Endodermal cell (in vitro differentiated cells): ENCODE results near the gene PRKAR2B. TPM values are rescaled to one million over a fixed set of nuclear protein-coding genes. Genes with fewer than 3 reads are reported as not detected.

Source experiments
- DNase-seq: peaks from one replicate; pipeline ENCODE4 v3.0.0-alpha.2; 2017
- H3K27ac ChIP-seq: 2 replicates; pipeline ENCODE4 v1.5.1; 2013; ENCODE audit warnings: mild to moderate bottlenecking, low read depth, low read length, moderate library complexity
- H3K27me3 ChIP-seq: 2 replicates; pipeline ENCODE4 v1.6.1; 2013; ENCODE audit warnings: mild to moderate bottlenecking, low read length, moderate library complexity; ENCODE audit not compliant: insufficient read depth, control insufficient read depth, poor library complexity, severe bottlenecking
- H3K36me3 ChIP-seq: 2 replicates; pipeline ENCODE4 v1.7.0; 2013; ENCODE audit warnings: mild to moderate bottlenecking, low read length, moderate library complexity; ENCODE audit not compliant: control insufficient read depth, insufficient read depth
- H3K4me1 ChIP-seq: one replicate; pipeline ENCODE4 v1.7.0; 2013; ENCODE audit warnings: low read length; ENCODE audit not compliant: control insufficient read depth, insufficient read depth
- H3K4me3 ChIP-seq: 2 replicates; pipeline ENCODE4 v1.5.1; 2013; ENCODE audit warnings: mild to moderate bottlenecking, low read length, moderate library complexity
- H3K9ac ChIP-seq: 2 replicates; pipeline ENCODE4 v1.6.1; 2013; ENCODE audit warnings: mild to moderate bottlenecking, low read length, moderate library complexity; ENCODE audit not compliant: poor library complexity, severe bottlenecking; ENCODE audit errors: extremely low read depth
- H3K9me3 ChIP-seq: 2 replicates; pipeline ENCODE4 v1.6.1; 2013; ENCODE audit warnings: mild to moderate bottlenecking, low read length, moderate library complexity; ENCODE audit not compliant: control insufficient read depth
- H3K27ac Mint-ChIP-seq: 2 replicates; pipeline ENCODE4 v1.8.0; 2020; ENCODE audit warnings: mixed read lengths
- H3K27me3 Mint-ChIP-seq: 2 replicates; pipeline ENCODE4 v1.8.0; 2021; ENCODE audit warnings: mild to moderate bottlenecking, mixed read lengths; ENCODE audit not compliant: insufficient read depth
- H3K36me3 Mint-ChIP-seq: 2 replicates; pipeline ENCODE4 v1.8.0; 2020; ENCODE audit warnings: low read depth, mixed read lengths
- H3K4me1 Mint-ChIP-seq: 2 replicates; pipeline ENCODE4 v1.8.0; 2020; ENCODE audit warnings: mixed read lengths
- H3K4me3 Mint-ChIP-seq: 2 replicates; pipeline ENCODE4 v1.8.0; 2020; ENCODE audit warnings: mild to moderate bottlenecking, moderate library complexity, mixed read lengths
- H3K9me3 Mint-ChIP-seq: 2 replicates; pipeline ENCODE4 v1.8.0; 2020; ENCODE audit warnings: mild to moderate bottlenecking, mixed read lengths
- WGBS, 2 experiments: methylation state at CpG; one replicate each; pipeline versions ENCODE4 v1.1.5 to v1.1.7; 2013; ENCODE audit warnings: missing lambda C conversion rate in 2 of 2, mixed read lengths in 1 of 2; ENCODE audit not compliant: insufficient coverage in 1 of 2, insufficient read length in 1 of 2; 5-methylcytosine and 5-hydroxymethylcytosine counted together
- total RNA-seq, 2 donors: library from RNA; stranded (reverse); fragmentation: NEBNext Ultra II Directional in 1 of 2; extraction: Animal tissue kit (Norgen Biotek cat#: 25700) in 1 of 2; gene quantifications; 2 replicates in 1 of 2; 3 replicates in 1 of 2; pipeline ENCODE4 v1.2.1, GENCODE V29; 2021
- TF ChIP-seq, protein P1 (sequence below): fragments of 200-600 bp; sonication (generic); conservative IDR thresholded peaks from 2 replicates; pipeline ENCODE4 v1.5.0; 2021; ENCODE audit warnings: antibody characterized with exemption, mild to moderate bottlenecking

The PRKAR2B gene
- total RNA-seq, 2 donors from 2014 or later, result 7.3 to 10.2 TPM

DNA sequence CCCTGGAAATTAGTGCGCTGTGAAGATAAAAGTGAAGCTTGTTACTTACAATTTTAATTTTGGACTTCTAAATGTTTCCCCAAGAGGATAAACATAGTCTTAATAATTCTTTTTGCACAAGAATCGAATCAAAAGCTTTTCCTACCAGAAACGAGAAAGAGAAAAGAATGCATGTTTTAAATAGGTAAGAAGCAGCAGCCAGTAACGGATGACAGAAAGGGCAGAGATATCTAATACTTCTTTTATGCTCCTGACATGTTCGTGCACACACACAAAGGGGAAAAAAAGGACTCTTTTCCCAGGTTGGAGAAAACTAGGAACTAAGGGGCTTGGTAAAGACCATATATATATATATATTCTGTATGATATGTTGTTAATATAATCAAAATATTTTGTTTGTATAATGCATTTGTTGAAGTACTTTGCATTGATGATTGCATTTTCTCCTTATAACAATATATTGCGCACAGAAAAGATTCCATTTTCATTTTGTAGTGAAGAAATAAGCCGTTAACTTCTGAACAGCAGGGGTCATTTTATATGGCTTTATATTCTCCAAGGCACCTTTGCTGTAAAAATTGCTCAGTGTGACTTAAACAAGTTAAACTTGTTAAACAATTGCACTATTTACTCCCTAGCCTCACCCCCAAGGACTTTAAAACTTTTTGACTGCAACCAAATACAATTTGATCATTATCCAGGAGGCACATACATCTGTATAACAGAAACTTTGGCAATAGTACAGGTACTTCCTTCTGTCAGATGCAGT is 2.2 kb downstream of the PRKAR2B start:
- Histone ChIP-seq H3K36me3 (no peaks in the 10 kb centered on the region), H3K9ac (no peak overlapping the region), H3K4me1 (no peaks in the 10 kb centered on the region), H3K9me3 (peaks cover 4% of the 10 kb centered on the region), H3K4me3 (no peak overlapping the region), H3K27ac (no peak overlapping the region), H3K27me3 (peaks cover 15% of the 10 kb centered on the region)
- Mint-ChIP-seq H3K4me3 (no peak overlapping the region), H3K27ac (no peak overlapping the region), H3K27me3 (peaks cover 26% of the 10 kb centered on the region), H3K9me3 (peaks cover 10% of the 10 kb centered on the region), H3K36me3 (no peaks in the 10 kb centered on the region), H3K4me1 (peaks cover 6% of the 10 kb centered on the region)
- TF ChIP-seq, protein P1, sequence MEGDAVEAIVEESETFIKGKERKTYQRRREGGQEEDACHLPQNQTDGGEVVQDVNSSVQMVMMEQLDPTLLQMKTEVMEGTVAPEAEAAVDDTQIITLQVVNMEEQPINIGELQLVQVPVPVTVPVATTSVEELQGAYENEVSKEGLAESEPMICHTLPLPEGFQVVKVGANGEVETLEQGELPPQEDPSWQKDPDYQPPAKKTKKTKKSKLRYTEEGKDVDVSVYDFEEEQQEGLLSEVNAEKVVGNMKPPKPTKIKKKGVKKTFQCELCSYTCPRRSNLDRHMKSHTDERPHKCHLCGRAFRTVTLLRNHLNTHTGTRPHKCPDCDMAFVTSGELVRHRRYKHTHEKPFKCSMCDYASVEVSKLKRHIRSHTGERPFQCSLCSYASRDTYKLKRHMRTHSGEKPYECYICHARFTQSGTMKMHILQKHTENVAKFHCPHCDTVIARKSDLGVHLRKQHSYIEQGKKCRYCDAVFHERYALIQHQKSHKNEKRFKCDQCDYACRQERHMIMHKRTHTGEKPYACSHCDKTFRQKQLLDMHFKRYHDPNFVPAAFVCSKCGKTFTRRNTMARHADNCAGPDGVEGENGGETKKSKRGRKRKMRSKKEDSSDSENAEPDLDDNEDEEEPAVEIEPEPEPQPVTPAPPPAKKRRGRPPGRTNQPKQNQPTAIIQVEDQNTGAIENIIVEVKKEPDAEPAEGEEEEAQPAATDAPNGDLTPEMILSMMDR, result no peak
- no peak for DNase-seq
- 80 to 84% methylated on average over 3 to 7 of the region's 7 CpGs for WGBS, 2 experiments

DNA sequence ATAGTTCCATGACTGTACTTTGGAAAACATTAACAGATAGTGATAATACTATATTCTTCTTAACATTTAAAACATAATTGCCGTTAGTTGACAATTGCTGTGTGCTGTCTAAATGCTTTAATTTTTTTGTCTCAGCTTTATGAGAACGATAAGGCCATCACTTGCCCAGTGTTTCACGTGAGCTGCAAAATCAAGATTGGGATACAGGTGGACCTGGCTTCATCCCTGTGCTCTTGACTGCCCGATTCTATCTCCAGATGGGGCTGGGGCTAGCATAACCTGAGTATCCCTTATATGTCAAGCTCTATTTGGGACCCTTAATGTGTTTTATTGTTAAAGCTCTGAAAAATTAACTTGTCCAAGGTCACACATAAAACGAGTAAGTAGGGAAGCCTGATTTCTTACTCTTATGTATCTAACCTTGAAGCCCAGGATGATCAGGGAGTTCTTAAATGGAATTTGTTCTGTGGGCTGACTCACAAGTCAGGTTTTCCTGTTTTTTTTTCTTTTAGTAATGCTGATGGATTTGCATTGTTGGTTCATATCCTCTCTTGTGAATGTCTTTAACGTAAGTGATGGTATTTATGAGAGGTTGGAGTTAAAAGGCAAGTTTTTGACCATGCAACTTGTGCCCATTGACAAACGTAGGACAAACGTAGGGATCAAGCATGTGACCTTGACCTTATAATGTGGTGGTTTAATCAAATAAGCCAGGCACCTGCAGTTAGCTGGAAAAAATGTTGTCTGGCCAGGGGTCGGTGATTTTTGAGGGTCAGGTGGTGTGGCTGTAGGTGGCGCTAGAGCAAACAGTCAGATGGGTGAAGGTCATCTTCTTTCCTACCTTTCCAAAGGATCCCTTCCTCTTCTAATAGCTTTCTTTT is 3.6 kb downstream of the PRKAR2B start:
- Mint-ChIP-seq H3K4me1 (peaks cover 6% of the 10 kb centered on the region), H3K9me3 (peaks cover 2% of the 10 kb centered on the region)
- TF ChIP-seq, protein P1, result peak; percentile 80

DNA sequence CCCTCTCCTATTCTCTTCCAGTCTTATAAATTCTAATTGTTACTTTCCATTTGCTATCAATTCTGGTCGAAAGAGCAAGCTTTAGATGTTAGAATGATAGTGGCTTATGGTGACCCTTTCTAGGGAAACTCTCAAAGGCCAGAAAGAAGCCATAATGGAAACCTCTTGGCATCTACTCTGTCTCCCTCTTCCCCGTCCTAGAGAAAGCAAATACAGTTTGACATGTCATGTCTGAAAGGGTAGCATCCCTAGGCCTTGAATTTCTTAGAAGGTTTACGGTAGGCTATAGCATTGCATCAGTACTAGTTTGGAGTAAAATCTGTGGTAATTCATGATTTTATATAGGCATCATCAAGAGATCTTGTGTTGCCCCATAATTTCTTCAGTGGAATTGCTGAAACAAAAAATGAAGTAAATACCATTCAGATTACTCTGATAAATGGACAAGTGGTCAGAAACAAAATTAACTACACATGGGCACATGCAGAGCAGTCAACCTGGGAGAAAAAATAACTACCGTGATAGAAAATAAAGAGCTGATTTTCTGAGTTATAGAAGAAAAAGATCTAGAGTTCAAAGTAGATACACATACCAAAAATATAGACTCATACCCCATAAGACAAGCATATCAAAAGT is 4.4 kb downstream of the PRKAR2B start:
- no peaks in the 10 kb centered on the region for H3K36me3 Mint-ChIP-seq
- Histone ChIP-seq H3K4me1 (no peaks in the 10 kb centered on the region), H3K27ac (no peak overlapping the region), H3K9ac (no peak overlapping the region), H3K4me3 (no peak overlapping the region), H3K36me3 (no peaks in the 10 kb centered on the region), H3K9me3 (no peaks in the 10 kb centered on the region), H3K27me3 (peaks cover 15% of the 10 kb centered on the region)
- TF ChIP-seq, protein P1, result no peak
- no peaks in the 10 kb centered on the region for H3K9me3 Mint-ChIP-seq
- no peak for DNase-seq
- H3K27me3 Mint-ChIP-seq, result peaks cover 26% of the 10 kb centered on the region
- H3K4me1 Mint-ChIP-seq, result peaks cover 6% of the 10 kb centered on the region
- no peak overlapping the region for H3K27ac Mint-ChIP-seq
- H3K4me3 Mint-ChIP-seq, result no peak overlapping the region
- 89 to 90% methylated on average over 2 to 3 of the region's 4 CpGs for WGBS, 2 experiments

More for the DNA sequence above, 3.6 kb downstream of the PRKAR2B start:
- no peaks in the 10 kb centered on the region for H3K4me1 ChIP-seq
- H3K9me3 ChIP-seq, result no peaks in the 10 kb centered on the region
- no peak overlapping the region for H3K27ac ChIP-seq
- no peak overlapping the region for H3K9ac ChIP-seq
- H3K27me3 Mint-ChIP-seq, result peaks cover 26% of the 10 kb centered on the region
- H3K36me3 ChIP-seq, result no peaks in the 10 kb centered on the region
- WGBS, 2 experiments, result 84 to 98% methylated on average over 8 to 10 of the region's 10 CpGs
- DNase-seq, result peak; percentile 84
- no peak overlapping the region for H3K4me3 ChIP-seq
- no peak overlapping the region for H3K4me3 Mint-ChIP-seq
- no peak overlapping the region for H3K27ac Mint-ChIP-seq
- no peaks in the 10 kb centered on the region for H3K36me3 Mint-ChIP-seq
- peaks cover 15% of the 10 kb centered on the region for H3K27me3 ChIP-seq
